Measurements from ENCODE around the gene CFAP54. TPM values are rescaled to one million over a fixed set of nuclear protein-coding genes. Genes with fewer than 3 reads are reported as not detected.

The CFAP54 gene
- total and polyA plus RNA-seq, 2 of the 4 experiments (the other 2 are of a cell fraction), result 0.18 to 0.41 TPM

DNA sequence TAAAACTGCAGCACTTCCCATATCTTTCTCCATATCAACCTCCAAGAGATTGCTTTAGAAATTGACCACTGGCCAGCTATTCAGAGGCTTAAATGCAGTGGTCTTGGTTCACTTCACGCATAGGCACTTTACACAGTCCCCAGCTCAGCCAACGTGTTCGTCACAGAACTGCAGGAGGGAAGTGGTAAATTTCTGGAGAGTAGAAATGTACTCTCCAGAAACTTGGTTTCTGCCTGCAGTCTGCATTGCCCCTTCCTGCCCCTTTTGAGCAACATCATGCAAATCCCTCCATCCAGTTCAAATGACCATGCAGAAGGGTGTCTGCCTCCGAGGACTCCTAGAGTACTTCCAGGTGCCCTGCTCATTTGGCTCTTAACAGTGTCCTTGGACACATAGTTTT lies 375.0 kb downstream of the CFAP54 start:
- Histone ChIP-seq H2BK120ac (ENCODE audit: low read depth, low read length) (no peak overlapping the region), H3K4me2 (ENCODE audit: low read depth, low read length) (no peak overlapping the region), H3K14ac (replicated peaks; ENCODE audit: low read depth, low read length) (no peak overlapping the region), H2AK5ac (ENCODE audit: low read depth, low read length) (no peak overlapping the region), H3K4me3 (ENCODE audit: insufficient read depth, low read depth, low read length) (no peak overlapping the region), H2BK15ac (ENCODE audit: low read depth, low read length) (no peak overlapping the region), H3K9me3 (ENCODE audit: control insufficient read depth, insufficient read depth, low read length) (no peaks in the 10 kb centered on the region), H4K20me1 (ENCODE audit: insufficient read depth, low read length) (no peaks in the 10 kb centered on the region), H2AK9ac (replicated peaks; ENCODE audit: low read depth, low read length, poor library complexity) (no peak overlapping the region), H4K91ac (ENCODE audit: insufficient read depth, low read depth, low read length) (no peak overlapping the region), H3K36me3 (ENCODE audit: control insufficient read depth, insufficient read depth, low read length) (no peaks in the 10 kb centered on the region), H2BK5ac (ENCODE audit: low read depth, low read length, poor library complexity, severe bottlenecking) (no peak overlapping the region), H2BK20ac (ENCODE audit: low read depth, low read length) (no peak overlapping the region), H3K27me3 (ENCODE audit: control insufficient read depth, insufficient read depth, low read length) (no peaks in the 10 kb centered on the region), H3K9ac (ENCODE audit: low read depth, low read length) (no peak overlapping the region), H3K79me1 (ENCODE audit: low read depth in 1 of 2, low read length in 2 of 2) (no peaks in the 10 kb centered on the region), H3K4ac (ENCODE audit: low read depth, low read length) (no peak overlapping the region), H3K23ac (ENCODE audit: low read depth, low read length) (no peak overlapping the region), H3K18ac (ENCODE audit: low read depth, low read length) (no peak overlapping the region), H3K4me1 (ENCODE audit: control insufficient read depth, insufficient read depth, low read length) (no peaks in the 10 kb centered on the region), H3K9me1 (ENCODE audit: insufficient read depth, low read length) (no peaks in the 10 kb centered on the region), H4K8ac (ENCODE audit: low read depth in 2 of 2, low read length in 2 of 2) (no peak overlapping the region), H4K5ac (ENCODE audit: low read depth, low read length) (no peak overlapping the region), H3K56ac (ENCODE audit: extremely low read depth, insufficient read depth, low read length) (no peak overlapping the region), H3K27ac (ENCODE audit: insufficient read depth, low read length) (no peak overlapping the region), H2AFZ (replicated peaks; ENCODE audit: low read length, poor library complexity) (no peak overlapping the region)
- no TSS peak for BruUV-seq (replicated peaks)
- no peak for DNase-seq
- no peak for ATAC-seq (ENCODE audit: low read depth)
- no CpG with 5 or more reads among the region's 4 CpGs for WGBS, 2 experiments (ENCODE audit: extremely low coverage in 2 of 2, insufficient read length in 1 of 2)
- dilution Hi-C loops (cut with HindIII; ENCODE audit: low sequenced_read_pairs, unreplicated experiment), result no loop called here
- intact Hi-C loops (cut with micrococcal nuclease), result no loop called here
- CTCF ChIA-PET, result no interaction called here
- in situ Hi-C loops (cut with MboI; ENCODE audit: low sequenced_read_pairs), result no loop called here
- POLR2A ChIA-PET (ENCODE audit: unreplicated experiment), result no interaction called here
- TF ChIP-seq CEBPB (IDR thresholded peaks at IDR 0.05; ENCODE audit: low read depth, low read length), result no peak
- no peak for TF ChIP-seq BHLHE40 (IDR thresholded peaks at IDR 0.05; ENCODE audit: low read depth, low read length)
- TF ChIP-seq MAZ (IDR thresholded peaks at IDR 0.05; ENCODE audit: borderline replicate concordance, low read depth, low read length), result no peak
- TF ChIP-seq CHD1 (IDR thresholded peaks at IDR 0.05; ENCODE audit: low read depth, low read length), result no peak
- TF ChIP-seq, protein P1, sequence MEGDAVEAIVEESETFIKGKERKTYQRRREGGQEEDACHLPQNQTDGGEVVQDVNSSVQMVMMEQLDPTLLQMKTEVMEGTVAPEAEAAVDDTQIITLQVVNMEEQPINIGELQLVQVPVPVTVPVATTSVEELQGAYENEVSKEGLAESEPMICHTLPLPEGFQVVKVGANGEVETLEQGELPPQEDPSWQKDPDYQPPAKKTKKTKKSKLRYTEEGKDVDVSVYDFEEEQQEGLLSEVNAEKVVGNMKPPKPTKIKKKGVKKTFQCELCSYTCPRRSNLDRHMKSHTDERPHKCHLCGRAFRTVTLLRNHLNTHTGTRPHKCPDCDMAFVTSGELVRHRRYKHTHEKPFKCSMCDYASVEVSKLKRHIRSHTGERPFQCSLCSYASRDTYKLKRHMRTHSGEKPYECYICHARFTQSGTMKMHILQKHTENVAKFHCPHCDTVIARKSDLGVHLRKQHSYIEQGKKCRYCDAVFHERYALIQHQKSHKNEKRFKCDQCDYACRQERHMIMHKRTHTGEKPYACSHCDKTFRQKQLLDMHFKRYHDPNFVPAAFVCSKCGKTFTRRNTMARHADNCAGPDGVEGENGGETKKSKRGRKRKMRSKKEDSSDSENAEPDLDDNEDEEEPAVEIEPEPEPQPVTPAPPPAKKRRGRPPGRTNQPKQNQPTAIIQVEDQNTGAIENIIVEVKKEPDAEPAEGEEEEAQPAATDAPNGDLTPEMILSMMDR (conservative IDR thresholded peaks at IDR 0.05; ENCODE audit: low read depth, low read length), result no peak
- no peak for TF ChIP-seq RAD21 (IDR thresholded peaks at IDR 0.05; ENCODE audit: low read length)
- TF ChIP-seq SMC3 (IDR thresholded peaks at IDR 0.05; ENCODE audit: low read depth, low read length), result no peak
- TF ChIP-seq RFX5 (IDR thresholded peaks at IDR 0.05; ENCODE audit: low read depth, low read length), result no peak
- TF ChIP-seq POLR2A (IDR thresholded peaks at IDR 0.05; ENCODE audit: low read depth, low read length), result no peak
- TF ChIP-seq, protein P2, sequence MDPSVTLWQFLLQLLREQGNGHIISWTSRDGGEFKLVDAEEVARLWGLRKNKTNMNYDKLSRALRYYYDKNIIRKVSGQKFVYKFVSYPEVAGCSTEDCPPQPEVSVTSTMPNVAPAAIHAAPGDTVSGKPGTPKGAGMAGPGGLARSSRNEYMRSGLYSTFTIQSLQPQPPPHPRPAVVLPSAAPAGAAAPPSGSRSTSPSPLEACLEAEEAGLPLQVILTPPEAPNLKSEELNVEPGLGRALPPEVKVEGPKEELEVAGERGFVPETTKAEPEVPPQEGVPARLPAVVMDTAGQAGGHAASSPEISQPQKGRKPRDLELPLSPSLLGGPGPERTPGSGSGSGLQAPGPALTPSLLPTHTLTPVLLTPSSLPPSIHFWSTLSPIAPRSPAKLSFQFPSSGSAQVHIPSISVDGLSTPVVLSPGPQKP (IDR thresholded peaks at IDR 0.05; ENCODE audit: borderline replicate concordance, low read depth, low read length), result no peak
- TF ChIP-seq NFE2L2 (IDR thresholded peaks at IDR 0.05; ENCODE audit: low read depth, low read length), result no peak
- no peak for TF ChIP-seq MAFK (IDR thresholded peaks at IDR 0.05; ENCODE audit: low read depth, low read length)
- TF ChIP-seq MXI1 (IDR thresholded peaks at IDR 0.05; ENCODE audit: borderline replicate concordance, low read depth, low read length), result no peak
- TF ChIP-seq, protein P3, sequence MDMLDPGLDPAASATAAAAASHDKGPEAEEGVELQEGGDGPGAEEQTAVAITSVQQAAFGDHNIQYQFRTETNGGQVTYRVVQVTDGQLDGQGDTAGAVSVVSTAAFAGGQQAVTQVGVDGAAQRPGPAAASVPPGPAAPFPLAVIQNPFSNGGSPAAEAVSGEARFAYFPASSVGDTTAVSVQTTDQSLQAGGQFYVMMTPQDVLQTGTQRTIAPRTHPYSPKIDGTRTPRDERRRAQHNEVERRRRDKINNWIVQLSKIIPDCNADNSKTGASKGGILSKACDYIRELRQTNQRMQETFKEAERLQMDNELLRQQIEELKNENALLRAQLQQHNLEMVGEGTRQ (IDR thresholded peaks at IDR 0.05; ENCODE audit: low read depth, low read length), result no peak
- TF ChIP-seq RCOR1 (IDR thresholded peaks at IDR 0.05; ENCODE audit: insufficient replicate concordance, low read length), result no peak
- TF ChIP-seq FOS (IDR thresholded peaks at IDR 0.05; ENCODE audit: low read depth, low read length), result no peak

Measured in IMR-90 (cell line).